Hepatocyte (in vitro differentiated cells): ENCODE measurements around the gene CELSR1. TPM values are rescaled to one million over a fixed set of nuclear protein-coding genes. Genes with fewer than 3 reads are reported as not detected.
"Not testable (repeated sequence)": the region's sequence is repeated elsewhere in the genome, so short reads cannot be mapped to it uniquely, and the experiment has no call there.

Experiments
- DNase-seq: peaks from one replicate; pipeline ENCODE4 v3.0.0-alpha.2; 2016; ENCODE audit warnings: low spot score
- H2AFZ ChIP-seq: fragments of 200-600 bp; sonication (generic); 2 replicates; pipeline ENCODE4 v1.6.0; 2016; ENCODE audit warnings: antibody characterized with exemption, mild to moderate bottlenecking
- H3K27ac ChIP-seq: fragments of 200-600 bp; sonication (generic); 2 replicates; pipeline ENCODE4 v1.5.1; 2016; ENCODE audit warnings: mild to moderate bottlenecking
- H3K27me3 ChIP-seq: fragments of 200-600 bp; sonication (generic); 2 replicates; pipeline ENCODE4 v1.6.1; 2016
- H3K36me3 ChIP-seq: fragments of 200-600 bp; sonication (generic); replicated peaks from 2 replicates; pipeline ENCODE4 v1.5.1; 2016; ENCODE audit warnings: low read depth; ENCODE audit not compliant: insufficient read depth
- H3K4me1 ChIP-seq: fragments of 200-600 bp; sonication (generic); 2 replicates; pipeline ENCODE4 v1.5.1; 2016; ENCODE audit warnings: mild to moderate bottlenecking, moderate library complexity; ENCODE audit not compliant: insufficient read depth
- H3K4me2 ChIP-seq: fragments of 200-600 bp; sonication (generic); 2 replicates; pipeline ENCODE4 v1.6.0; 2016
- H3K4me3 ChIP-seq: fragments of 200-600 bp; sonication (generic); 2 replicates; pipeline ENCODE4 v1.5.1; 2016; ENCODE audit warnings: mild to moderate bottlenecking
- H3K79me2 ChIP-seq: fragments of 200-600 bp; sonication (generic); 2 replicates; pipeline ENCODE4 v1.6.0; 2017; ENCODE audit warnings: mild to moderate bottlenecking
- H3K9me2 ChIP-seq: fragments of 200-600 bp; sonication (generic); replicated peaks from 2 replicates; pipeline ENCODE4 v1.6.0; 2017; ENCODE audit warnings: mild to moderate bottlenecking; ENCODE audit not compliant: insufficient read depth
- H3K9me3 ChIP-seq: fragments of 200-600 bp; sonication (generic); 2 replicates; pipeline ENCODE4 v1.5.1; 2016; ENCODE audit warnings: low read depth, mild to moderate bottlenecking
- H4K20me1 ChIP-seq: fragments of 200-600 bp; sonication (generic); 2 replicates; pipeline ENCODE4 v1.6.0; 2016; ENCODE audit warnings: mild to moderate bottlenecking; ENCODE audit not compliant: insufficient read depth, poor library complexity, severe bottlenecking
- CTCF ChIP-seq: fragments of 200-600 bp; sonication (generic); IDR thresholded peaks from 2 replicates; pipeline ENCODE4 v1.5.1; 2016; ENCODE audit warnings: antibody characterized with exemption, mild to moderate bottlenecking; ENCODE audit not compliant: poor library complexity
- EZH2 ChIP-seq: fragments of 200-600 bp; sonication (generic); IDR thresholded peaks from 2 replicates; pipeline ENCODE4 v1.6.1; 2016; ENCODE audit warnings: antibody characterized with exemption, mild to moderate bottlenecking, borderline replicate concordance
- EZH2phosphoT487 ChIP-seq: fragments of 200-600 bp; sonication (generic); IDR thresholded peaks from one replicate; pipeline ENCODE4 v1.6.1; 2018; ENCODE audit warnings: antibody characterized with exemption, mild to moderate bottlenecking, low read depth, moderate library complexity; ENCODE audit not compliant: unreplicated experiment, severe bottlenecking
- WGBS: methylation state at CpG from one replicate; pipeline ENCODE4 v1.1.6; 2016; ENCODE audit warnings: low lambda C conversion rate; ENCODE audit errors: missing lambda C conversion rate; 5-methylcytosine and 5-hydroxymethylcytosine counted together
- polyA plus RNA-seq: library from polyadenylated mRNA; unstranded; fragments of >200 nt; fragmentation: Nextera tagmentation; extraction: Ambion mirVana; gene quantifications from 2 replicates; pipeline ENCODE4 v1.2.1, GENCODE V29; 2016
- total RNA-seq: library from RNA; depleted of rRNA; stranded (reverse); fragments of >200 nt; gene quantifications from 2 replicates; pipeline ENCODE4 v1.2.3, GENCODE V29; 2014

CELSR1 gene
- total and polyA plus RNA-seq, 2 experiments from 2014 or later = 3.0 to 8.7 TPM

GRCh38 chr22:46407748-46408147, 129.7 kb downstream of the CELSR1 start:
- no peaks in the 10 kb centered on the region for H4K20me1 ChIP-seq
- 96% methylated on average over 16 of the region's 16 CpGs for WGBS
- DNase-seq = no peak

GRCh38 chr22:46406791-46407190, 130.6 kb downstream of the CELSR1 start:
- no peaks in the 10 kb centered on the region for H3K36me3 ChIP-seq
- TF ChIP-seq EZH2phosphoT487 (no peak), EZH2 (no peak), CTCF (no peak)
- no peak overlapping the region for H3K27ac ChIP-seq
- no peaks in the 10 kb centered on the region for H3K4me1 ChIP-seq
- no peaks in the 10 kb centered on the region for H3K79me2 ChIP-seq
- H4K20me1 ChIP-seq = no peaks in the 10 kb centered on the region
- H2AFZ ChIP-seq = no peak overlapping the region
- H3K9me3 ChIP-seq = no peaks in the 10 kb centered on the region
- no peaks in the 10 kb centered on the region for H3K9me2 ChIP-seq
- no peaks in the 10 kb centered on the region for H3K27me3 ChIP-seq
- no peak overlapping the region for H3K4me2 ChIP-seq
- no peak for DNase-seq
- 85% methylated on average over 15 of the region's 15 CpGs for WGBS
- H3K4me3 ChIP-seq = no peak overlapping the region

More at GRCh38 chr22:46407748-46408147, 129.7 kb downstream of the CELSR1 start:
- no peaks in the 10 kb centered on the region for H3K9me3 ChIP-seq
- H3K36me3 ChIP-seq = no peaks in the 10 kb centered on the region
- H3K4me2 ChIP-seq = no peak overlapping the region
- no peaks in the 10 kb centered on the region for H3K9me2 ChIP-seq
- H3K4me1 ChIP-seq = no peaks in the 10 kb centered on the region
- no peak overlapping the region for H3K4me3 ChIP-seq
- H3K27ac ChIP-seq = no peak overlapping the region
- no peaks in the 10 kb centered on the region for H3K79me2 ChIP-seq
- no peak overlapping the region for H2AFZ ChIP-seq
- TF ChIP-seq CTCF (no peak), EZH2phosphoT487 (no peak), EZH2 (no peak)
- no peaks in the 10 kb centered on the region for H3K27me3 ChIP-seq

- DNase-seq = no peak
- no peak overlapping the region for H2AFZ ChIP-seq
- H3K4me2 ChIP-seq = no peak overlapping the region
- H3K27ac ChIP-seq = no peak overlapping the region
- no peaks in the 10 kb centered on the region for H3K36me3 ChIP-seq
- H3K27me3 ChIP-seq = no peaks in the 10 kb centered on the region
- no peaks in the 10 kb centered on the region for H3K4me1 ChIP-seq
- no peaks in the 10 kb centered on the region for H3K79me2 ChIP-seq
- H3K4me3 ChIP-seq = no peak overlapping the region
- H3K9me2 ChIP-seq = no peaks in the 10 kb centered on the region
- no peak for TF ChIP-seq EZH2
- TF ChIP-seq CTCF = no peak
- TF ChIP-seq EZH2phosphoT487 = no peak
- no peaks in the 10 kb centered on the region for H4K20me1 ChIP-seq
- 95% methylated on average over 8 of the region's 8 CpGs for WGBS
- H3K9me3 ChIP-seq = no peaks in the 10 kb centered on the region
These were observed 131.1 kb downstream of the CELSR1 start for GRCh38 chr22:46406349-46406748.

- 89% methylated on average over 4 of the region's 4 CpGs for WGBS
- no peak overlapping the region for H3K4me2 ChIP-seq
These were observed 131.5 kb downstream of the CELSR1 start for GRCh38 chr22:46405901-46406300.

GRCh38 chr22:46403880-46404279, 133.5 kb downstream of the CELSR1 start:
- H3K4me2 ChIP-seq, H2AFZ ChIP-seq, H3K27me3 ChIP-seq, H3K4me1 ChIP-seq, H3K9me2 ChIP-seq, H3K4me3 ChIP-seq, H3K27ac ChIP-seq, H4K20me1 ChIP-seq, H3K79me2 ChIP-seq, H3K36me3 ChIP-seq, DNase-seq, H3K9me3 ChIP-seq: not testable (repeated sequence)
- 91% methylated on average over 6 of the region's 7 CpGs for WGBS

More at GRCh38 chr22:46405901-46406300, 131.5 kb downstream of the CELSR1 start:
- no peaks in the 10 kb centered on the region for H3K9me3 ChIP-seq
- H3K79me2 ChIP-seq = no peaks in the 10 kb centered on the region
- H3K9me2 ChIP-seq = no peaks in the 10 kb centered on the region
- H3K4me1 ChIP-seq = no peaks in the 10 kb centered on the region
- no peak overlapping the region for H3K4me3 ChIP-seq
- no peaks in the 10 kb centered on the region for H3K36me3 ChIP-seq
- DNase-seq = no peak
- H3K27ac ChIP-seq = no peak overlapping the region
- H2AFZ ChIP-seq = no peak overlapping the region
- TF ChIP-seq EZH2 (no peak), CTCF (no peak), EZH2phosphoT487 (no peak)
- H3K27me3 ChIP-seq = no peaks in the 10 kb centered on the region
- no peaks in the 10 kb centered on the region for H4K20me1 ChIP-seq
